Neural crest cell (in vitro differentiated cells): ENCODE results near the gene TMEM151A. TPM values are rescaled to one million over a fixed set of nuclear protein-coding genes. Genes with fewer than 3 reads are reported as not detected.

Experiments
- DNase-seq: peaks from one replicate; pipeline ENCODE4 v3.0.0; 2021; ENCODE audit warnings: low read depth, mixed read lengths, low spot score
- H3K27ac Mint-ChIP-seq: one replicate; pipeline ENCODE4 v1.8.0; 2021; ENCODE audit warnings: mild to moderate bottlenecking, mixed read lengths; ENCODE audit not compliant: unreplicated experiment
- H3K27me3 Mint-ChIP-seq: 2 replicates; pipeline ENCODE4 v1.8.0; 2021; ENCODE audit warnings: low read depth, mild to moderate bottlenecking, mixed read lengths
- H3K36me3 Mint-ChIP-seq: 2 replicates; pipeline ENCODE4 v1.8.0; 2021; ENCODE audit warnings: low read depth, mild to moderate bottlenecking, mixed read lengths
- H3K4me1 Mint-ChIP-seq: 2 replicates; pipeline ENCODE4 v1.8.0; 2021; ENCODE audit warnings: mixed read lengths
- H3K4me3 Mint-ChIP-seq: one replicate; pipeline ENCODE4 v1.8.0; 2021; ENCODE audit warnings: mild to moderate bottlenecking, mixed read lengths
- H3K9me3 Mint-ChIP-seq: 2 replicates; pipeline ENCODE4 v1.8.0; 2021; ENCODE audit warnings: mixed read lengths
- total RNA-seq: library from RNA; stranded (reverse); gene quantifications from 2 replicates; pipeline ENCODE4 v1.2.1, GENCODE V29; 2021
- TF ChIP-seq, protein P1 (sequence below): fragments of 200-600 bp; sonication (generic); conservative IDR thresholded peaks from 2 replicates; pipeline ENCODE4 v1.5.0; 2021; ENCODE audit warnings: antibody characterized with exemption, mild to moderate bottlenecking

TMEM151A gene
- total RNA-seq, 1 donor from 2014 or later: 1.0 TPM

DNA sequence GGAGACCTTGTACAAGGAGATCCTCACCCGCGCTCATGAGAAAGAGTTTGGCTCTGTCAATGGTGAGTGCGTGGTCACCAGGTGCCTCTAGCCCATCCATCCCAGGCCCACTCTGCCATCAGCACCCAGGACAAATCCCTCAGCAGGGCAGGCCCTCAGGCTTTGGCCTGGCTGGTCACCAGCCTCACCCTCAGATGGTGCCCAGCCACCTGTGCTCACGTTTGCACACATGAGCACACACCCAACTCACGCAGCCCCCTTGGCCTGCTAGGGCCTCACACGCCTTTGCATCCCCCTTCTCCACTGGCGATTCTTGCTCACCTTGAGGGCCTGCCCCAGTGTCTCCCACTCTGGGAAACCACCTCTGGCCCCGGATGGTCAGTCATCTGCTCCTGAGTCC, 27.3 kb upstream of the TMEM151A start:
- Mint-ChIP-seq H3K4me1 (peaks cover 20% of the 10 kb centered on the region), H3K27me3 (peaks cover 5% of the 10 kb centered on the region), H3K27ac (no peak overlapping the region), H3K9me3 (no peaks in the 10 kb centered on the region), H3K36me3 (peaks cover 7% of the 10 kb centered on the region), H3K4me3 (peak overlapping the region; percentile 74)
- TF ChIP-seq, protein P1, sequence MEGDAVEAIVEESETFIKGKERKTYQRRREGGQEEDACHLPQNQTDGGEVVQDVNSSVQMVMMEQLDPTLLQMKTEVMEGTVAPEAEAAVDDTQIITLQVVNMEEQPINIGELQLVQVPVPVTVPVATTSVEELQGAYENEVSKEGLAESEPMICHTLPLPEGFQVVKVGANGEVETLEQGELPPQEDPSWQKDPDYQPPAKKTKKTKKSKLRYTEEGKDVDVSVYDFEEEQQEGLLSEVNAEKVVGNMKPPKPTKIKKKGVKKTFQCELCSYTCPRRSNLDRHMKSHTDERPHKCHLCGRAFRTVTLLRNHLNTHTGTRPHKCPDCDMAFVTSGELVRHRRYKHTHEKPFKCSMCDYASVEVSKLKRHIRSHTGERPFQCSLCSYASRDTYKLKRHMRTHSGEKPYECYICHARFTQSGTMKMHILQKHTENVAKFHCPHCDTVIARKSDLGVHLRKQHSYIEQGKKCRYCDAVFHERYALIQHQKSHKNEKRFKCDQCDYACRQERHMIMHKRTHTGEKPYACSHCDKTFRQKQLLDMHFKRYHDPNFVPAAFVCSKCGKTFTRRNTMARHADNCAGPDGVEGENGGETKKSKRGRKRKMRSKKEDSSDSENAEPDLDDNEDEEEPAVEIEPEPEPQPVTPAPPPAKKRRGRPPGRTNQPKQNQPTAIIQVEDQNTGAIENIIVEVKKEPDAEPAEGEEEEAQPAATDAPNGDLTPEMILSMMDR: no peak
- no peak for DNase-seq

DNA sequence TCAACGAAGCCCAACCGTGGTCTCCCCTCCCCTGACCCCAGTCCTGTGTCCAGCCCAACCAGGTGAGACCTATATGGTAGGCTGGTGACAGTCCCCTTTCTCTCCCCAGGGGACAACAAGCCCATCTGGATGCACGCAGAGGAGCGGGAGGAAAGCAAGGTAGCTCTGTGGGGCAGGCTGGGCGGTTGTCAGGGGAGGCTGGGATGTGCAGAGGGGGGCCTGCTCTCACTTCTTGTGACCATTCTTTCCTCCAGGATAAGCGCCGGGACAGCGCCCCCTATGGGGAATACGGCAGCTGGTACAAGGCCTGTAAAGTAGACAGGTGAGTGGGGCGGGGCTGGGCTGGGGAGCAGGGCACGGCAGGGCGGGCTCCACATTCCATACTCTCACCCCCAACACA, 26.8 kb upstream of the TMEM151A start:
- no peak for DNase-seq

DNA sequence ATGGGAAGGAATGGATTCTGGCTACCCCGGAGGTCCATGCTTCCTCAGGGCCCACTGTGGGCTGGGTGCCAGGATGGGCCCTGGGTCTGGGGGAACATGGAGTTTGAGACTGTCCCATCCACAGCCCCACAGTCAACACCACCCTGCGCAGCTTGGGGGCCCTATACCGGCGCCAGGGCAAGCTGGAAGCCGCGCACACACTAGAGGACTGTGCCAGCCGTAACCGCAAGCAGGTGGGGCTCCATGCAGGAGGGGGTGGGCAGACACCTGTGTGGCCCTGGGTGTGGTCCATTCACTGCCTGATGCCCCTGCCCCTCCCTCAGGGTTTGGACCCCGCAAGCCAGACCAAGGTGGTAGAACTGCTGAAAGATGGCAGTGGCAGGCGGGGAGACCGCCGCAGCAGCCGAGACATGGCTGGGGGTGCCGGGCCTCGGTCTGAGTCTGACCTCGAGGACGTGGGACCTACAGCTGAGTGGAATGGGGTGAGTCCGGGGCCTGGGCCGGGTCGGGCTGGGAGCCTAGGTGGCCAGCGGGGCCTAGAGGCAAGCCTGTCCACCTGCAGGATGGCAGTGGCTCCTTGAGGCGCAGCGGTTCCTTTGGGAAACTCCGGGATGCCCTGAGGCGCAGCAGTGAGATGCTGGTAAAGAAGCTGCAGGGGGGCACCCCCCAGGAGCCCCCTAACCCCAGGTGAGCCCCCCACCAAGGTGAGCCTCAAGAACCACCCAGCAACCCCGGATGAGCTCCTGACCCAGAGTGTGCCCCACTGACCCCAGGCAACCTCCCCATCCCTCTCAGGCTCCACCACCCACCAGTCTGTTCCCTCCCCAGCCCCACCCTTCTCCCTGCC, 25.9 kb upstream of the TMEM151A start:
- Mint-ChIP-seq H3K27ac (no peak overlapping the region), H3K27me3 (peaks cover 5% of the 10 kb centered on the region), H3K4me3 (no peak overlapping the region), H3K36me3 (peaks cover 4% of the 10 kb centered on the region), H3K9me3 (no peaks in the 10 kb centered on the region), H3K4me1 (peaks cover 25% of the 10 kb centered on the region)
- TF ChIP-seq, protein P1: no peak
- no peak for DNase-seq

More for the DNA sequence above, 26.8 kb upstream of the TMEM151A start:
- TF ChIP-seq, protein P1: peak; percentile 48
- H3K4me1 Mint-ChIP-seq: peaks cover 23% of the 10 kb centered on the region
- H3K27me3 Mint-ChIP-seq: peaks cover 5% of the 10 kb centered on the region
- peaks cover 4% of the 10 kb centered on the region for H3K36me3 Mint-ChIP-seq
- H3K4me3 Mint-ChIP-seq: peak overlapping the region; percentile 74
- no peak overlapping the region for H3K27ac Mint-ChIP-seq
- no peaks in the 10 kb centered on the region for H3K9me3 Mint-ChIP-seq

DNA sequence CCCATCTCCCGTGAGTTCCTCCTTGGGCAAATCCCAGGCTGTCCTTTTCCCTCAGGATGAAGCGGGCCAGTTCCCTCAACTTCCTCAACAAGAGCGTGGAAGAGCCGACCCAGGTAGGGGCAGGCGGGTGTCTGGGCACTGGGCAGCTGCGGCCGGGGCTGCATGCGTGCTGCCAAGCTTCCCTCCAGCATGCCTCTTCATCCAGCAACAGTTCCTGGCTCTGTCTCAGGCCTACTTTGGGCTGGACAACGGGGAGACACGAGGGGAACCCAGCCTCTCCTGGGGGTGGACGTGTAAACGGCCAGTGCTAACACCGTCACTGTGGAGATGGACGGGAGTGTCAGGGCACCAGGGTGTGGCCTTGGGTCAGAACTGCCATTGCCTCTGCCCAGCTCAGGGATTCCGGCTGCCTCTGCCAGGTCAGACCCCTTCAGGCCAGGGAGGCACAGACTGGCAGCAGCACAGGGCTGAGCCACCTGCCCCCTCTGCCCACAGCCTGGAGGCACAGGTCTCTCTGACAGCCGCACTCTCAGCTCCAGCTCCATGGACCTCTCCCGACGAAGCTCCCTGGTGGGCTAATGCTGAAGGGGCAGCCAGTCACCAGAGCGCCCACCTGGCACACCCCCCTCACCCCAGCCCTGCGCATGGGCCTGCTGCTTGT, 25.2 kb upstream of the TMEM151A start:
- Mint-ChIP-seq H3K36me3 (peaks cover 6% of the 10 kb centered on the region), H3K27me3 (peaks cover 5% of the 10 kb centered on the region), H3K9me3 (no peaks in the 10 kb centered on the region), H3K27ac (peak overlapping the region; percentile 86), H3K4me3 (peak overlapping the region; percentile 93), H3K4me1 (peaks cover 25% of the 10 kb centered on the region)
- DNase-seq: no peak
- TF ChIP-seq, protein P1: no peak

DNA sequence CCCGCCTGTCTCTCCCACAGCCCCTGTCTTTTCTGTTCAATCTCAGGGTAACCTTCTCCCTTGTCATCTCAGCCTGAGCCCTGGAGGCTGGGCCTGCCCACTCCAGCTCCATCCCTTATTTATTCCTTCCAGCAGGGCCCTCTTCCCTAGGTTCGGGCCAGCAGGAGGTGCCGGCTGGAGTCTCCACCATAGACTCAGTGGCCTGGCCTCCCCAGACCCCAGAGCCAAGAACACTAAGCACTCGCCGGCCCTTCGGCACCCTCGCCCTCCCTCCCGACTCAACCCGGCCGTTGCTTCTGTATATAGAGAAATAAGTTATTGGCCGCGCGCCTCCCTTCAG, 24.7 kb upstream of the TMEM151A start:
- H3K4me1 Mint-ChIP-seq: peaks cover 25% of the 10 kb centered on the region
- H3K27me3 Mint-ChIP-seq: peaks cover 5% of the 10 kb centered on the region
- peaks cover 6% of the 10 kb centered on the region for H3K36me3 Mint-ChIP-seq
- TF ChIP-seq, protein P1: no peak
- peak overlapping the region; percentile 93 for H3K4me3 Mint-ChIP-seq
- peak overlapping the region; percentile 86 for H3K27ac Mint-ChIP-seq
- no peaks in the 10 kb centered on the region for H3K9me3 Mint-ChIP-seq
- DNase-seq: no peak
